Superior temporal gyrus (tissue), 1 donor: ENCODE results near the gene SLC20A1.

Source experiments
- DNase-seq: peaks from one replicate; pipeline ENCODE4 v3.0.0-alpha.2; 2016; ENCODE audit errors: extremely low spot score

SLC20A1 gene

GRCh38 chr2:112626604-112627059 is 19.1 kb upstream of the SLC20A1 start:
- DNase-seq: peak; percentile 85

- DNase-seq: peak; percentile 57
Measured at GRCh38 chr2:112627060-112628040, 18.4 kb upstream of the SLC20A1 start.

GRCh38 chr2:112629224-112629623 is 16.5 kb upstream of the SLC20A1 start:
- DNase-seq: no peak

- no peak for DNase-seq
Measured at GRCh38 chr2:112629823-112630222, 15.9 kb upstream of the SLC20A1 start.

GRCh38 chr2:112630268-112630667 is 15.5 kb upstream of the SLC20A1 start:
- DNase-seq: no peak

GRCh38 chr2:112633708-112634107 is 12.0 kb upstream of the SLC20A1 start:
- no peak for DNase-seq

GRCh38 chr2:112634153-112634873 is 11.4 kb upstream of the SLC20A1 start:
- DNase-seq: no peak

- no peak for DNase-seq
Measured at GRCh38 chr2:112634874-112635157, 10.9 kb upstream of the SLC20A1 start.

- no peak for DNase-seq
Measured at GRCh38 chr2:112636605-112637288, 9.0 kb upstream of the SLC20A1 start.

- DNase-seq: no peak
Measured at GRCh38 chr2:112637289-112637660, 8.5 kb upstream of the SLC20A1 start.

GRCh38 chr2:112639936-112640335 is 5.8 kb upstream of the SLC20A1 start:
- no peak for DNase-seq

GRCh38 chr2:112640467-112640799 is 5.3 kb upstream of the SLC20A1 start:
- DNase-seq: no peak

GRCh38 chr2:112640800-112641675 is 4.7 kb upstream of the SLC20A1 start:
- no peak for DNase-seq

GRCh38 chr2:112641701-112642100 is 4.0 kb upstream of the SLC20A1 start:
- DNase-seq: no peak

GRCh38 chr2:112642561-112642960 is 3.2 kb upstream of the SLC20A1 start:
- no peak for DNase-seq

- DNase-seq: no peak
Measured at GRCh38 chr2:112642966-112643365, 2.8 kb upstream of the SLC20A1 start.

GRCh38 chr2:112643488-112643887 is 2.3 kb upstream of the SLC20A1 start:
- DNase-seq: no peak

GRCh38 chr2:112644155-112644932 is 1.4 kb upstream of the SLC20A1 start:
- DNase-seq: no peak

GRCh38 chr2:112644933-112645309 is 818 bp upstream of the SLC20A1 start:
- DNase-seq: peak; percentile 73

- no peak for DNase-seq
Measured at GRCh38 chr2:112646102-112646719, 472 bp downstream of the SLC20A1 start.
